Activated CD4-positive, CD25-positive, alpha-beta regulatory T cell treated with anti-CD3 and anti-CD28 coated beads, Interleukin-2, amount 50 U/mL, for 16 hours (primary cell): ENCODE measurements around the gene NSUN5.
"Not testable (repeated sequence)": the region's sequence is repeated elsewhere in the genome, so short reads cannot be mapped to it uniquely, and the experiment has no call there.

Source experiments
- DNase-seq: peaks from one replicate; pipeline ENCODE4 v3.0.0-alpha.2; 2020; ENCODE audit warnings: low read depth, low spot score

The NSUN5 gene

DNA sequence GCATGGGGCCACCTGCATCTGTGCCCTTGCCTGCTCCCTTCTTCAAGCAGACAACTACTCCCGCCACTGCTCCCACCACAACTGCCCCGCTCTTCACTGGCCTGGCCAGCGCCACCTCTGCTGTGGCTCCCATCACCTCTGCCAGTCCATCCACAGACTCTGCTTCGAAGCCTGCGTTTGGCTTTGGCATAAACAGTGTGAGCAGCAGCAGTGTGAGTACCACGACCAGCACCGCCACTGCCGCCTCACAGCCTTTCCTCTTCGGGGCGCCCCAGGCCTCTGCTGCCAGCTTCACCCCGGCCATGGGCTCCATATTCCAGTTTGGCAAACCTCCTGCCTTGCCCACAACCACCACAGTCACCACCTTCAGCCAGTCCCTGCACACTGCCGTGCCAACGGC lies 11.4 kb downstream of the NSUN5 start:
- DNase-seq, result not testable (repeated sequence)

DNA sequence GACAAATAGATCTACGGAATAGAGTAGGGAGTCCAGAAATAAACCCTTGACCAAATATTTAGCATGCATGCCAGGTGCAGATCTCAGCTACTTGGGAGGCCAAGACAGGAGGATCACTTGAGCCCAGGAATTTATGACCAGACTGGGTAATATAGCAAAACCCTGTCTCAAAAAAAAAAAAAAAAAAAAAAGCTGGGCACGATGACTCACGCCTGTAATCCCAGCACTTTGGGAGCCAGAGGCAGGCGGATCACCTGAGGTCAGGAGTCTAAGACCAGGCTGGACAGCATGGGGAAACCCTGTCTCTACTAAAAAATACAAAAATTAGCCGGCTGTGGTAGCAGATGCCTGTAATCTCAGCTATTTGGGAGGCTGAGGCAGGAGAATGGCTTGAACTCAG lies 31.4 kb downstream of the NSUN5 start:
- DNase-seq, result not testable (repeated sequence)

DNA sequence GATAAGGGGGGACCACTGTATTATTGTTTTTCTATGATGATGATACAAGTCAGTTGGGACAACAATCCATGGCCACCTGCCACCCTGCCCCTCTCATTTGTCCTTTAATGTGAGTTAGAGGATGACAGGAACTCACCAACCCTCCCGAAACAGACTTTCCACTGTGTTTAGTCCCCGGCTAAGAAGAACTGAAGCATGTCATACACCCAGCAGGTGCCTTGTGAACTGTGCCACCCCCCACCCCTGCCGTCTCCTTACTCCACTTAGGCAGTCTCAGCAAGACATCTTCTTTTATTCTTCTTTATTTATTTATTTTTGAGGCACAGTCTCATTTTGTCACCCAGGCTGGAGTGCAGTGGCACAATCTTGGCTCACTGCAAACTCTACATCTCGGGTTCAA lies 40.8 kb downstream of the NSUN5 start:
- DNase-seq, result not testable (repeated sequence)

DNA sequence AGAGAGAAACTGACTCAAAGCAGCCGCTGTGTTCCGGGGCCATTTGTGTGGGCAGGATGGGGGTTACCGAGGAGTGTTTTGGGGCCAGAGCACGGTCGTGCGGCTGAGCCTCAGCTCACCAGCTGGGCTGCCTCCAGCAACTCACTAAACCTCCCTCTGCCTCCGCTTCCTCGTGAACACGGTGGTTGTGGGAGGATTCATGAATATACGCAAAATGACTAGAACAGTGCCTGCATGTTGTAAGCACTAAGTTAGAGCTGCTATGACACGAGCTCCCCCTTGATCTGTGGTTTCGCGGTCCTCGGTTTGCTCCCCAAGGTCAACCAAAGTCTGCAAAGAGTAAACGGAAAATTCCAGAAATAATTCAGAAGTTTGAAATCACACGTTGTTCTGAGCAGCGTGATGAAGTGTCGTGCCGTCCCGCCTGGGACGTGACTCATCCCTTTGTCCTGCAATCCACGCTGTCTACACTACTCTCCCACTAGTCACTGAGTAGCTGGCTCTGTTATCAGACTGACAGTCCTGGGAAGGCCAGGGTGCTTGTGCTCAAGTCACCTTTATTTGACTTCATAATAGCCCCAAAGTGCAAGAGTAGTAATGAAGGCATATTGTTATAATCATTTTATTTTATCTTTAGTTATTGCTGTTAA lies 41.8 kb downstream of the NSUN5 start:
- DNase-seq, result not testable (repeated sequence)

DNA sequence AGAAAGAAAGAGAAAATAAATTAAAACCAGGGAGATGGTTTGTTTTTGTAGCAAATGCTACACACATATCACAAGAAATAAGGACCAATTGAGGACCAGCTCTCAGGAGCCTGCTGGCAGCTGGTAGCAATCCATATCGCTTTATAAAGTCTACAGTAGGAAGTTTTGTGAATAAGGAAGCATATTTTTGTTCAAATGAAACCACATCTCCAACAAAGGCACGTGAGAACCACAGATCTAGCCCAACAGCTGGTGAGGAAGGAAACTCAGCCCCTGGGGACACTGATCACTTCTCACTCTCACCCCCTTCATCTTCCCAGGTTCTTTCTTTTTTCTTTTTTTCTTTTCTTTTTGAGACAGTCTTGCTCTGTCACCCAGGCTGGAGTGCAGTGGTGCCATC lies 46.2 kb downstream of the NSUN5 start:
- DNase-seq, result not testable (repeated sequence)
